Right lobe of liver (tissue), 6 donors: ENCODE data around the gene TNFAIP8. TPM values are rescaled to one million over a fixed set of nuclear protein-coding genes. Genes with fewer than 3 reads are reported as not detected.

ENCODE experiments used
- ATAC-seq, 4 donors: fragments of 200-7000 bp; cut with Tn5 transposase; one replicate each; pipeline ENCODE4 v1.9.1; 2020; ENCODE audit warnings: mild to moderate bottlenecking in 4 of 4, moderate library complexity in 4 of 4
- DNase-seq, 3 donors: peaks; one replicate each; pipeline ENCODE4 v3.0.0-alpha.2; 2020
- H3K27ac ChIP-seq, 3 donors: fragments of 200-600 bp; one replicate each; pipeline ENCODE4 v1.8.0; 2022
- H3K27me3 ChIP-seq, 2 donors: fragments of 200-600 bp; one replicate each; pipeline ENCODE4 v1.8.0; 2022
- H3K36me3 ChIP-seq, 4 donors: fragments of 200-600 bp; sonication (generic) in 1 of 4; one replicate each; pipeline versions ENCODE4 v1.5.1 to v1.8.0; 2017 to 2022; ENCODE audit warnings: control low read depth in 1 of 4
- H3K4me1 ChIP-seq, 4 donors: fragments of 200-600 bp; sonication (generic) in 1 of 4; one replicate each; pipeline versions ENCODE4 v1.5.1 to v1.8.0; 2017 to 2022; ENCODE audit warnings: control low read depth in 1 of 4
- H3K4me3 ChIP-seq, 3 donors: fragments of 200-600 bp; one replicate each; pipeline ENCODE4 v1.8.0; 2022
- H3K9me3 ChIP-seq, 4 donors: fragments of 200-600 bp; sonication (generic) in 1 of 4; one replicate each; pipeline versions ENCODE4 v1.5.1 to v1.8.0; 2017 to 2022; ENCODE audit warnings: control low read depth in 1 of 4
- CTCF ChIP-seq, 4 donors: fragments of 200-600 bp in 3 of 4; fragments of 450-650 bp in 1 of 4; IDR thresholded peaks; one replicate each; pipeline versions ENCODE4 v1.5.1 to v1.8.0; 2016 to 2022; ENCODE audit warnings: antibody characterized with exemption in 4 of 4, mild to moderate bottlenecking in 2 of 4
- POLR2A ChIP-seq: fragments of 450-650 bp; IDR thresholded peaks from one replicate; pipeline ENCODE4 v1.6.1; 2017; ENCODE audit warnings: antibody characterized with exemption, mild to moderate bottlenecking
- WGBS: methylation state at CpG from one replicate; pipeline ENCODE4 v1.1.6; 2018; ENCODE audit warnings: low coverage, low lambda C conversion rate; ENCODE audit not compliant: insufficient coverage; ENCODE audit errors: missing lambda C conversion rate; 5-methylcytosine and 5-hydroxymethylcytosine counted together
- intact Hi-C, 2 donors: fragments of 100-400 bp; cut with DNase I; formaldehyde crosslinking; loops; one replicate each; pipeline versions ENCODE4 v1.11.2 to v1.14.1; 2022
- total RNA-seq, 6 experiments: library from RNA; depleted of rRNA in 2 of 6; stranded (reverse); fragments of >200 nt in 2 of 6; fragmentation: NEBNext Ultra II Directional in 3 of 6; extraction: Animal tissue kit (Norgen Biotek cat#: 25700) in 3 of 6; gene quantifications; one replicate each; pipeline versions ENCODE4 v1.1.0 to v1.2.4, GENCODE V29; 2016 to 2023
- donor health status: DM: no; HTN: yes; CAD: no.
- donor health status: DM: no; HTN: no; CAD: no.
- donor health status: DM: no; HTN: no; CAD: no.
- donor health status: DM: no; HTN: yes; CAD: no.
- donor health status: DM: no; HTN: yes; CAD: no.

The TNFAIP8 gene
- total RNA-seq, 6 experiments from 2014 or later = 2.2 to 26.7 (median 5.4) TPM

GRCh38 chr5:119329666-119330065 is 26.2 kb upstream of the TNFAIP8 start:
- Histone ChIP-seq H3K4me3 (no peak overlapping the region), H3K36me3 (no peaks in the 10 kb centered on the region), H3K4me1 (no peaks in the 10 kb centered on the region), H3K27ac (no peak overlapping the region), H3K9me3 (no peaks in the 10 kb centered on the region), H3K27me3 (no peaks in the 10 kb centered on the region)
- TF ChIP-seq POLR2A (no peak), CTCF (IDR thresholded peaks at IDR 0.05) (no peak)
- 87% methylated on average over 6 of the region's 6 CpGs for WGBS
- DNase-seq = no peak
- intact Hi-C loops = loop anchor here in 1 of 2 donors (10.0 kb wide), 1 partner anchor 215 kb away; no protein-coding TSS in a partner anchor
- ATAC-seq = no peak

- H3K9me3 ChIP-seq = no peaks in the 10 kb centered on the region
- no peaks in the 10 kb centered on the region for H3K36me3 ChIP-seq
- no peak overlapping the region for H3K4me3 ChIP-seq
- ATAC-seq = peak in 1 of 4 donors; percentile 14
- 47% methylated on average over 5 of the region's 9 CpGs for WGBS
- intact Hi-C loops = loop anchor here in 1 of 2 donors (10.0 kb wide), 1 partner anchor 216 kb away; no protein-coding TSS in a partner anchor
- no peaks in the 10 kb centered on the region for H3K4me1 ChIP-seq
- no peak overlapping the region for H3K27ac ChIP-seq
- DNase-seq = no peak
- TF ChIP-seq CTCF (IDR thresholded peaks at IDR 0.05) = no peak
- no peak for TF ChIP-seq POLR2A
- H3K27me3 ChIP-seq = no peaks in the 10 kb centered on the region
These were observed 25.2 kb upstream of the TNFAIP8 start for GRCh38 chr5:119330367-119331183.

GRCh38 chr5:119331566-119332095 is 24.2 kb upstream of the TNFAIP8 start:
- intact Hi-C loops = loop anchor here in 1 of 2 donors (10.0 kb wide), 1 partner anchor 217 kb away; no protein-coding TSS in a partner anchor

GRCh38 chr5:119332208-119332607 is 23.6 kb upstream of the TNFAIP8 start:
- TF ChIP-seq CTCF (IDR thresholded peaks at IDR 0.05) (no peak), POLR2A (no peak)
- Histone ChIP-seq H3K4me3 (no peak overlapping the region), H3K9me3 (no peaks in the 10 kb centered on the region), H3K27ac (no peak overlapping the region), H3K36me3 (no peaks in the 10 kb centered on the region), H3K4me1 (no peaks in the 10 kb centered on the region), H3K27me3 (no peaks in the 10 kb centered on the region)
- no peak for ATAC-seq
- 86% methylated on average over 4 of the region's 4 CpGs for WGBS
- no peak for DNase-seq
- intact Hi-C loops = loop anchor here in 1 of 2 donors (10.0 kb wide), 1 partner anchor 217 kb away; no protein-coding TSS in a partner anchor

More at GRCh38 chr5:119331566-119332095, 24.2 kb upstream of the TNFAIP8 start:
- H3K36me3 ChIP-seq = no peaks in the 10 kb centered on the region
- no peaks in the 10 kb centered on the region for H3K27me3 ChIP-seq
- 91% methylated on average over 1 of the region's 3 CpGs for WGBS
- DNase-seq (no peak), ATAC-seq (no peak)
- TF ChIP-seq CTCF (IDR thresholded peaks at IDR 0.05) (no peak), POLR2A (no peak)
- no peaks in the 10 kb centered on the region for H3K9me3 ChIP-seq
- H3K4me1 ChIP-seq = no peaks in the 10 kb centered on the region
- H3K27ac ChIP-seq = no peak overlapping the region
- H3K4me3 ChIP-seq = no peak overlapping the region
